ENCODE data around the gene PPP2R2C. TPM values are rescaled to one million over a fixed set of nuclear protein-coding genes. Genes with fewer than 3 reads are reported as not detected.

Gene PPP2R2C
- total and polyA plus RNA-seq, 9 of the 15 experiments (the other 6 are each of a cell fraction or from before 2014, with no cell fraction given) = 0.04 to 0.06 TPM; not detected in 7

- Histone ChIP-seq H3K9me3 (replicated peaks; ENCODE audit: control insufficient read depth, insufficient read depth, low read depth, low read length) (no peaks in the 10 kb centered on the region), H3K4me2 (ENCODE audit: insufficient read depth, low read length) (no peak overlapping the region), H3K4me3 (no peak overlapping the region), H3K27me3 (ENCODE audit: control insufficient read depth in 2 of 2, insufficient read depth in 2 of 2, low read length in 2 of 2) (peaks cover 2 to 23% of the 10 kb centered on the region in 2 experiments; a peak in 3 of 5 replicates), H3K4me1 (replicated peaks in 1 of 2; ENCODE audit: control insufficient read depth in 2 of 2, insufficient read depth in 2 of 2, low read length in 2 of 2) (no peaks in the 10 kb centered on the region), H3K9ac (ENCODE audit: insufficient read depth in 1 of 2, low read depth in 2 of 2, low read length in 2 of 2) (no peak overlapping the region), H3K27ac (ENCODE audit: extremely low read depth, low read depth, low read length) (no peak overlapping the region), H3K9me1 (ENCODE audit: control insufficient read depth, insufficient read depth, low read length) (no peaks in the 10 kb centered on the region), H2AFZ (ENCODE audit: low read depth, low read length) (no peak overlapping the region), H4K20me1 (replicated peaks; ENCODE audit: control insufficient read depth, insufficient read depth, low read length) (peaks cover 4% of the 10 kb centered on the region; the same call in 1 of the 2 replicates), H3K79me2 (ENCODE audit: control insufficient read depth, insufficient read depth, low read length) (no peaks in the 10 kb centered on the region), H3K36me3 (ENCODE audit: control insufficient read depth, insufficient read depth, low read length) (no peaks in the 10 kb centered on the region)
- in situ Hi-C loops (cut with MboI) = no loop called here
- no peak for FAIRE-seq
- ChIA-PET POLR2A (interaction anchor here (1.0 kb wide), 1 partner anchor 10 kb away, joined by 3 read pairs; no protein-coding TSS in a partner anchor), CTCF (ENCODE audit: low intra/inter-chr PET ratio) (no interaction called here)
- intact Hi-C loops (cut with micrococcal nuclease) = no loop called here
- 0% methylated on average over 2 of the region's 2 CpGs for WGBS (ENCODE audit: insufficient coverage, low coverage, missing lambda C conversion rate)
- no TSS peak for BruUV-seq (replicated peaks)
- no peak for DNase-seq (ENCODE audit: extremely low read depth in 1 of 4, low spot score in 3 of 4)
- no peak for ATAC-seq
- TF ChIP-seq SMAD2 (IDR thresholded peaks at IDR 0.05; ENCODE audit: low read depth, low read length) (no peak), ARID4B (CRISPR knock-in tag; IDR thresholded peaks at IDR 0.05) (no peak), MEF2D (tag; conservative IDR thresholded peaks at IDR 0.05; ENCODE audit: low read depth) (no peak), PRDM10 (IDR thresholded peaks at IDR 0.05; ENCODE audit: partially characterized antibody) (no peak), GTF2B (IDR thresholded peaks at IDR 0.05; ENCODE audit: extremely low read depth, insufficient read length) (no peak), SMARCB1 (IDR thresholded peaks at IDR 0.05; ENCODE audit: insufficient read length, low read depth) (no peak), CTCFL (IDR thresholded peaks at IDR 0.05; ENCODE audit: borderline replicate concordance, insufficient read depth, low read depth, low read length, poor library complexity, severe bottlenecking) (no peak), PATZ1 (CRISPR knock-in tag; IDR thresholded peaks at IDR 0.05; ENCODE audit: borderline replicate concordance) (no peak)
Measured at GRCh38 chr4:6458528-6458927, 13.9 kb downstream of the PPP2R2C start.
